GM21528 (cell line): ENCODE measurements around the gene DUOXA2.
"Not testable (repeated sequence)": the region's sequence is repeated elsewhere in the genome, so short reads cannot be mapped to it uniquely, and the experiment has no call there.

Experiments used
- ATAC-seq: cut with Tn5 transposase; IDR thresholded peaks from one replicate; pipeline ENCODE4 v1.9.1; 2021; ENCODE audit warnings: mild to moderate bottlenecking, moderate library complexity; ENCODE audit not compliant: unreplicated experiment, low FRiP score

Gene DUOXA2

DNA sequence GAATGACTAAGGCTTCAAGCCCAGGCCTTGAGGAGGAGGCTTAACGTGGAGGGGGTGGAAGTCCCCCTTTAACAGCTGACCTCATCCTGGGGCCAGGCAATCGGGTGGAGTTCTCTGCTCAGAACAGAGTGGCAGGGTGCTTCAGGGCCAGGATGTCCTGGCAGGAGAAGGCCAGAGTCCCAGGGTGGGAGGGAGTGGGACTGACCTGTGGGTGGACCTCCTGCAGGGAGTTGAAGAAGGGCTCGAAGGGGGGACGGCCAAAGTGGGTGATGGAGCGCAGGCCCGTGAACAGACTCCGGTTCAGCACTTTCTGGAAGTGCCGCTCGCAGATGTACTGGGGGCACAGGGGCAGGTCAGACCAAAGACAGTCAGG, 19.8 kb upstream of the DUOXA2 start:
- ATAC-seq = no peak

DNA sequence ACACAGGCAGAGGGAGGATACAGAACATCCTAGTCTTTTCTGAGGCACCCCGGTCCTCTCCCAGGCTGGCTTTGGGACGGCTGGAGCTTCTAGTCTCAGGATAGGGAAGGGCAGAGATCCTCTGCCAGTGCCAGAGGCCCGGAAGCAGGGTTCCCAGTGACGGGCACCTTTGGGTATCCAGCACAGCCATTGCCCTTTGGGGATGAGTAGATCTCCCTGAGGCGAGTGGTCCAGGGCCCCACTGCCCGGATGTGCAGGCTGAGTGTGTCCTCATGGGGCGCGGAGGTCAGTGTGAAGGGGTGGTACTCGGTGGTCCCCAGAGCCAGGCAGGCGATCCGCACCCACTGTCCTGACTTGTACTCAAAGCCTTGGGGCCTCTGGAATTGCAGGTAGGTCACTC, 18.5 kb upstream of the DUOXA2 start:
- ATAC-seq = no peak

DNA sequence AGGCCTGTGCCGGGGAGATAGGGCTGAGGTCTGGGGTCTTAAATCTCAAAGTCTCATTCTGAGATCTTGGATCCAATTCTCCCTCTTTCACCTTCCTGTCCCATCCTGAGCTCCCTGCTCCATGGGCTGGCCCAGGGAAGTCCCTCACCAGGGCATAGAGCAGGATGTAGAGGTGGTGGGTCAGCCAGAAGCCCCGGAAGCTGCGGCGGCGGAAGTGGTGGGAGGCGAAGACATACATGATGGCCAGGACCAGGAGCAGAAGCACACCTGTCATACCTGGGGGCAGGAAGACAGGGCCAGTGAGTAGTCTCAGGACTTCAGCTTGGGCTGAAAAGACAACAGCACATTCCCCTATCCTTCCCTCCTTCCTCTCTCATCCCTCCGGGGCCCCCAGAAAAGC, 16.7 kb upstream of the DUOXA2 start:
- ATAC-seq = no peak

DNA sequence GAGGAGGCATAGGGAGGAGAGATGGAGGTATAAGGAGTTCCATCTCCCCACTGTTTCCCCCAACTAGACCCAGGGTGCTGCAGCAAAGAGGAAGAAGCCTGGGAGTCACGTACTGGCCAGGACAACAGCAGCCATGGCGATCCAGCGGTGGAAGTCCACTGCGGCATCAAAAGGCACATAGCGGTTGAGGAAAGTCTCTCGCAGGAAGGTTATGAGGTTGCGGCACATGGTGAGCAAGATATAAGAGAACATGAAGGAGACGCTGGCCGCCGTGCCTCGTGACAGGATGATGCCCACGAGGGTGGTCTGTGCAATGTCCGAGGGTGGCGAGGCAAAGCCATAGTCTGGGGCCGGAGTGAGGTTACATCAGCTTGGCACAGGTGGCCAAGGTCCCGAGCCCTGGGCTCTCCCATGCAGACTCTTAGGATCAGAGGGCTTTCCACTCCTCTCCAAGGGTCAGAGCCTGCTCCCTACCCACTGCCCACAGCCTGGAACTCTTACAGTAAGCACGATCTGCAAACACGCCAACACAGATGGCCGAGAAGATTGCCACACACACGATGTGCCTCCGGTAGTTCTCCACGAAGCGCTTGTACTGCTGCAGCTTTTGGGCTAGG, 14.5 kb upstream of the DUOXA2 start:
- ATAC-seq = no peak

DNA sequence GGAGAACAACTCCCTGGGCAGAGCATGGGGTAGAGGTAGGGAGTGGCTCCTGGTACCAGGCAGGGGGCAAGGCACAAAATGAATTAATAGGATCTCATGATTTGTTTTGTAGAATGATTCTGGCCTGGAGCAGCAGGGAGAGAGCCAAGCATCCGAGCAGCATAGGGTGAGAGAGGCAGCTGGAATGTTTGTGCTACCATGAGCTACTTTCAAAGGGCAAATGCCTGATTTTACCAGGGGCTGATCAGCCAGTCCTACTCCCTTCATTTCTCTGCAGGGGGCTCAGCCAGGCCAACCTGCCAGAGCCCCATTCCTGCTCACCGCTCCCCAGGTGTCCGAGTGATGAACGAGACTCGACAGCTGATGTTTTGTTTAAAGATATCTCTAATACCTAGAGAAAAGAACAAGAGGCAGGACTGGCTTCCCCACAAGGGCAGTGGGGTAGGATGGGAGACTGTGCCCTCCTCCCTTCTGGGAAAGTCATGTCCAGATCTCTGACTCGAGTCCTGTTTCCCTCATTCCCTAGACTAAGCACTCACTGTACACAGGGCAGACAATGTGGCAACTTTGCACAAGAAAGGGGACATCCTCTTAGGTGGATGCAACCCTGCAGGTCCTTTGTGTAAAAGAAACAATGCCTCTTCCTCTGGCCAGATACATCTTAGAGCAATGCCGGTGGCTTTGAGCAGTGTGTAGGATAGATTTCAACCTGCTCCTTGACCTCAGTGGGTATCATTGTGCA, 13.1 kb upstream of the DUOXA2 start:
- no peak for ATAC-seq

DNA sequence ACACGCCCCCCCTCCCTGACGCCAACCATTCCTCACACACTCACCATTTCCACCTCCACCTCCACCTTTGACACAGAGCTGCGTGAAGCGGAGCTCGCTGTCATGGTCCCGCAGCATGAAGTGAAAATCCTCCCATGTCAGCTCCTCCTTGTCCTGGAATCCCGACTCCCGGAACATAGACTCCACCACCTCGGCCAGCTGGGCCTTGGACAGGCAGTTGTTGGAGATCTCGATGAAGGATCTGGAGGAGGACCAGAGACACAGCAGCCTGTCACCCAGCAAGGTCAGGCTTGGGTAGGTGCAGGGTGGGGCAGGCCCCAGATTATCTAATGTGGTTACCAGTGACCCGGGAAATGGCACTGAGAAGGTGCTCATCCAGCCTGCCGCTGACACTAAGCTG, 12.4 kb upstream of the DUOXA2 start:
- ATAC-seq = no peak

DNA sequence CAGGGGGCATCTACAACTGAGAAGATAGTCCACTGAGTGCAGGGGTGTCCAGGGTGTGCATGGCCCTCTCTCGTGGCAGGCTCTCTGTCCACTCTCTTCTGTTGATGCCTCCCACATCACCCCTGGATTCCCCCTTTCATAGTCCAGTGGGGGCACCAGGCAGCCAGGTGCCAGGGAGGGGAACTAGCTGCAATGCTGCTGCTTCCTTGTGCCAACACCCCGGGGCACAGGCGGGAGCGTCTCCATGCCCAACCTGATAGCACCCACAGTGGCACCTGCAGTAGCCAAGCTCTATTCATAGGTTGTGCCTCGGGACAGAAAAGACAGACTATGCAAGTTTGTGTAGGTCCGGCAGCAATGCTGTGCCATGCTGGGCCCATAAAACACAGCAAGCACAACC, 11.9 kb upstream of the DUOXA2 start:
- no peak for ATAC-seq

DNA sequence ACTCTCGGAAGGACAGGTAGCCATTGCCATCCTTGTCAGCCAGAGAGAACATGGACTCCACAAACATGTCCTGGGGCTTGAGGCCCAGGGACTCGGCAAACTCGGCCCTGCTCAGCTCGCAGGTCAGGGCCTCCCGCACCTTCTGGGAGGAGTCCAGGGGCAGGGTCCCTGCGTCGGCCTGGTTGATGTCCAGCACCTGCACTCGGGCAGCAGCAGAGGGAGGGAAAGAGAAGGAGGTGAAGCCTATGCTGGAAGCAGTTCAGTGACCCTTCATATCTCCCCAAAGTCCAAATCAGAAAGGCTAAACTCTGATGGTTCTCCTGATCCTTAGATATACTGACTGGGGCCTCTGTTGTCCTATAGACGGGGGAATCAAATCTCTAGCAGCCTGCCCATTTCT, 10.0 kb upstream of the DUOXA2 start:
- ATAC-seq = not testable (repeated sequence)

DNA sequence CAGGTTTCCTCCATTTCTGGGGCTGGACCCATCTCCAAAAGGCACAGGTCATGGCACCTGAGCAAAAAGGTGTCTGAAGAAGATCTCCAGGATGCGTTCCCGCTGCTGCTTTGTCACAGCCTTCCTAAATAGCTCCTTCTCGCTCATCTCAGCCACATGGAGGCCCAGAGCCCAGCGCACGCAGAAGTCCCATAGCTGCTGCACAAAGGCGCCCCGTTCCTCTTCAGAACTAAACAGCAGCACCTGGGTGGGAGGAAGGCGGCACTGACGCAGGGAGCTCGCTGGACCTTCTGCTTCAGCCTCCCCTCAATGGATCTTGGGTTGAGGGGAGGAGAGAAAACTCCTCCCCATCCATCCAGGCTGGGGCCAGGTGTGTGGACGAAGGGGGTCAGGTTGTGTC, 8.5 kb upstream of the DUOXA2 start:
- ATAC-seq = no peak

DNA sequence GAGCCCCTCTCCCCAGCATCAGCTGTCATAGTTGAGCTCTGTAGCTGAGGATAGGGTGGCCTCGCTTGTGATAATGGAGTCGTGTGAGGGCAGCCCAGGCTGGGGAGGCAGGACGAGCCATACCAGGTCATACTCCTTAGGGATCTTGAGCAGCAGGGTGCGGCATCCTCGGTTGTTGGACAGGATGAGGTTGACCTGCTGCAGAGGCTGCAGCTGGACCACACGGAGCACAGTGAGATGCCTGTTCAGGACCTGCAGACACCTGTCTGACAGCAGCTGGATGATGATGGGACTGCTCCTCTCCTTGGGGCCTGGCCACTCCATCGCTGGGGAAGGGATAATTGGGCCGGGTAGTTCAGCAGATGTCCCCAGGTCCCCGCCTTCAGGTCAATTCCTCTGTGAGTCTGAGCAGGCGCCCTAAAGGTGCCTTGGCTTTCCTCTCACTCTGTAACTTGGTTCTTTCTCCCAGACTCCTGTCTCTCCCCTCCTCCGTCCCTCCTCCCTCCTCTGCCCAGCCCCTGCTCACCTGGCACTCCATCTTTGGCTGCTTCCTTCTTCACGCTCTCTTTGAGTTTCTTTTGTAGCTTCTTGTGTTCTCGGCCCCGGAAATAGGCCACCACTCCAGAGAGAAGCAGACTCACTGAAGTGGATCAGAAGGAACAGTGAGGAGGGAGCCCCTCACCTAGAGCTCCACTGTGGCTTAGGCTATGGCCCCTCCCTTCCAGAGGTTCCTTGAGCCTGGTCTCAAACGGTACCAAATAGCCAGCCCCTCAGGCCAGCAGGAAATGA, 7.9 kb upstream of the DUOXA2 start:
- ATAC-seq = no peak

DNA sequence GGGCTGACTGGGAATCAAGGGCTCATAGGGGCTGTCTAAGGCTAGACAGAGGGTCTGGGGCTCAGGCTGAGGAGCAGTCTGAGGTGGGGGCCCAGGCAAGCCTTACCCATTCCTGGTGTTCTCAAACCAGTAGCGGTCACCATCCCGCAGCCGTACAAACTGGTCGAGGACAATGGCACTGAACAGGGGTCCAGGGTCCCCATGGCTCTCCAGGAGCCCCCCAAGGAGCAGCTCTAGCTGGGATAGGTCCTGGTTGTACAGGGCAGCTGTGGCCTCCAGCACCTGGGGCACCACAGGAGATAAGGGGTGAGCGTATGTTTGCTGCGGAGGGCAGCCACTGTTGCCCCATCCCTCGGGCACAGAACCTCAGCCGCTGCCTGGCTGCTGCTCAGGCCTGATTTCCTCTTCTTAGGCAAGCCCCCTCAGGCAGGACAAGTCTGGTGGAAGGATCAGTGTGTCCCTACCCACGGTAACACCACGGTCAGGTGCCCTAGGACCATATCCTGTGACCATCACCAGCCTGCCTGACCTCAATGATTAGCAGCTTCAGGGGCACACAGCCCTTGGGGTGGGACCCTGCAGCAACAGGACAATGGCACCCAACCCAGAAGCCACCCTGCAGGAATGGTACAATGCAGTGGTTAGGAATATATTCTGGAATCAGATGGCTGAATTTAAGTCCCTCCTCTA, 6.0 kb upstream of the DUOXA2 start:
- no peak for ATAC-seq

DNA sequence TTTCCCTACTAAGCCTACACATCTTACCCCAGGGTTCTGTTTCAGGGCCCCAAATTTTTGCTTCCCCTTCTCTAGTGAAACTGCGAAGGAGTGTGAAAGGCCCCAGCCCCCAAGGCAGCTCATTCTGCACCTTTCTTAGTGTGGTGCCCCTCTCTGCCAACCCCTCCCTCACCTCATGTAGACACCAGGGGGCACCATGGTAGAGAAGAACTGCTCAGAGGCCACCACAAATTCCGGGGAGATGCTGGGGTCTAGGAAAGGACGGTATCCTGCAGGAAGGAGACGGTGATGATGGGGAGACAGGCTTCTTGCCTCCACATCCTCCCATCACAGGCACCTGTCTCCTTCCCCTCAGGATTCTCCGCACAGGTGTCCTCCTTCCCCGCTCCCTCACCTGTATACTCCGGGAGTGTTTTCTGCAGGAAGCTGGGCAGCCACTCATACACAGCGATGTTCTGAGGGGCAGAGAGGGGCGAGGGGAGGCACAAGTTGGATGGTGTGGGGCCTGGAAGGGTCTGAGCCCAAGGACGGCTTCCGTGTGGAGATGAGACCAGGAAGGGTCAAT, 3.8 kb upstream of the DUOXA2 start:
- ATAC-seq = no peak

DNA sequence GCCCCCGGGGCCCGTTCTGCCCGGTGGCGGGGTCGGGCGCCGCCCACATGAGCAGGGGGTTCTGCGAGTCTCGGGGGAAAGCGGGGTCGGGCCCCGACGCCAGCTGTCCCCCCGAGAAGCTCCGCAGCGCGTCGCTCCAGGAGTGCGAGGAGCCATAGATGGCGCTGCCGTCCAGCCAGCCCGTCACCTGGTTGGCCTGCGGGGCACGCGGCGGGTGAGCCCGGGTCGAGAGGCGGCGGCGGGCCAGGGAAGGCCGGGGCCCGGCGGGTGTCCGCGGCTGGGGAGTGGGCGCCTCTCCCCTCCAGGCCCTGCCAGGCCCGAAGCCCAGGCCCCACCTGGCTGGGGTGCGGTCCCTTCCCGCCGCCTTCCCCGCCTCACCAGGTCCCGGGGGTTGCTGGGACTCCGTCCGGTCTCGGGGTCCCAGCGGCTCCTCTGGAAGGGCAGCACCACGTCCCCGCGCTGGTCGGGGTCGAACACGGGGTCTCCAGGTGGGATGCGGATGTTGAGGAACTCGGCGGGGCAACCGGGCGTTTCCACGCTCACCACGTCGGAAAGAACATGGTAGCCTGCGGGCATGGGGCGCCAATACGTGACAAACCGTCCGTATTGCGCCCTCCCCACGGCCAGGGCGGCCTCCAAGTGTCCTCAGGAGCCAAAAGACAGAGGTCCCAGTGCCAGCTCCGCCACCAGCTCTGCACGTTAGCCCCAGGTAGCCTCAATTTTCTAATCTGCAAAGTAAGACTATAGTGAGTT, 2.6 kb upstream of the DUOXA2 start:
- no peak for ATAC-seq

DNA sequence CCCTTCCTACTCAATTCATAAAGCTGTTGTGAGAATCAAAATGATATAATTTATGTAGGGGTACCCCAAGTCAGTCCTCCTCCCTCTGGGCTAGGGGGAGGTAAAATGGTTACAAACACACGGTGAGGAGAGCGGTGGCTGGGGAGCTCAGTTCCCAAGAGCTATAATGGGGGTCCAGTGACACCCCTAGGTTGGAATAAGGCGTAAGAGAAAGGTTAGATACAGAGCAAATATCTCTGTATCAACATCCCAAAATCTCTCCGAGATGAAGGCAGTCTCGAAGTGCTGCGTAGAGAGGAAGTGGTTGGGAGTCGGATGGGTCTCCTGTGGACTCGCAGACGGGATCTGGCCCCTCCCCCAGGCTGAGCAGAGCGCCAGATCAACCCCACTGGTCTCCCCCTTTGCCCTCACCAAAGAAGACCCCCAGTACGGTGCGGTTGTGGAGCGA, 2.0 kb upstream of the DUOXA2 start:
- no peak for ATAC-seq

DNA sequence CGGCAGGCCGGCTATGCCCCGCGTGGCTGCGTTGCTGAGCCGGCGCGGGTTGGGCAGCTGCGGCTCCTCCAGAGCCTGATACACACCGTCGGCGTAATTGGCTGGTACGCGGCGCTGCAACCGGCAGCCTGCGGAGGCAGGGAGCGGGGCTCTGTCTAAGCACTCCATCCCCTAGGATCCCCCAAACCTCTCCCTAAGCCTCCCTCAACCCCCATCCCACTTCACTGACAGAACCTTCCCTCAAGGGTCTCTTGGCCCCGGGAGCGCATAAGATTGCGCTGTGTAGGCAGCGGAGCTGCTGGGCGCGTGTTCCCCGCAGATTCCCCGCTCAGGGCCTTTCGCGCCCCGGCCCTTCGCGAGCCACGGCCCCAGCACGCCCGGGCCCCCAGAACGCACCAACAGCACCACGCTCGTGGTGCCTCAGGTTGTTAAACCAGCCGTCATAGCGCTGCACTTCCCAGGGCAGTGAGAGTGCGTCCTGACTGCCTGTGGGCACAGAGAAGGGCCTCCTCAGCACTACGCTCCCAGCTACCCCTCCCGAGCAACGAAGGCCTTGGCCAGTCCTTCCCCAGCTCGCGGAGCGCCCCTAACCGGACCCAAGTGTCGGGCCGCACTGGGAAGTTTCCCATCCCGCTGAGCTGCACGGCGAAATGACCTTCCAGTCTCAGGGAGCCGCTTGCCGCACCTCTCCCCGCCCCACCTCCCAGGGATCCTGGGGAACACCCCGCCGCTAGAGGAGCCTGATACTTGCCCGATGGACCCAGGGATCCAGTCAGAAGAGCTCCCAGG, 1.3 kb upstream of the DUOXA2 start:
- ATAC-seq = no peak

DNA sequence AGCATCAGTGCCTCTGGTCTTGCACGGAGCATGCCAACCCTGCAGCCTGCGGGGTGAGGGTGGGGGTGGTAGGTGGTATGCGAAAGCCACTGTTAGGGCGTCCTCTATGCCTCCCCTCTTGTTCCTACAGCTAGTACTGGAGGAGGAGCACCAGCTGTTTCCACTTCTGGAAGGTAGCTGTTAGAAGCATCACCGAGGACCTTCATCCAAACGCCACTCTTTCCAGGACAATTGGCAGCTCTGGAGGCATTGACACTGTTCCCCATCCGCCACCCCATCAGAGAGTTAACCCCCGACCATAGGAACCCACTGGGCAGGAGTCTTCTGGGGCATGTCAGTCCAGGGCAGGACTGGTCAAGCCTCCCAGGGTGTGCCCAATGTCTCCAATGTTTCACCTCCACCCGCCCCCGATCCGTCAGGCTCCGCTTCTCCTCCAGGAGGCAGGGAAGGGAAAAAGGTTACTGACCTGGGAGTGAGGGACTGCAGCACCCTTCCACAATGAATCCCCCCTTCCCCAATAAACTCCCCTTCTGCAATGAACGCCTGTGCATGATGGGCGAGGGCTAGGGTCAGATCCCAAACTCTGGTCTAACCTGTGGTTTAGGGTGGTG, 641 bp upstream of the DUOXA2 start:
- ATAC-seq = no peak

DNA sequence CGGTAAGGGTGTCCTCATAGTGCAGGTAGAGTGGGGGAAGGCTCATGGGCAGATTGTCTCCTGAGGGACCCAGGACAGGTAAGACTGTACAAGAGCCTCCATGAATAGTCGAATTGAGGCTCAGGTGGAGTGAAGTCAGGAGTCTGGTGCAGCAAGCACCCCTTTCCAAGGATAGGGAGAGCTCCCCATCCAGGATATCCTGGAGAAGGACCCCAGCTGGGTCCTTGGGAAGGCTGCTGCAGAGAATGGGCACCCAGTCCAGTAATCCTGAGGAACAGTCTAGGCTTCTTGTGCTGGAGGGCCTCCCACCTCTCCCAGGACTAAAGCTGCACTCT, 592 bp downstream of the DUOXA2 start:
- no peak for ATAC-seq

DNA sequence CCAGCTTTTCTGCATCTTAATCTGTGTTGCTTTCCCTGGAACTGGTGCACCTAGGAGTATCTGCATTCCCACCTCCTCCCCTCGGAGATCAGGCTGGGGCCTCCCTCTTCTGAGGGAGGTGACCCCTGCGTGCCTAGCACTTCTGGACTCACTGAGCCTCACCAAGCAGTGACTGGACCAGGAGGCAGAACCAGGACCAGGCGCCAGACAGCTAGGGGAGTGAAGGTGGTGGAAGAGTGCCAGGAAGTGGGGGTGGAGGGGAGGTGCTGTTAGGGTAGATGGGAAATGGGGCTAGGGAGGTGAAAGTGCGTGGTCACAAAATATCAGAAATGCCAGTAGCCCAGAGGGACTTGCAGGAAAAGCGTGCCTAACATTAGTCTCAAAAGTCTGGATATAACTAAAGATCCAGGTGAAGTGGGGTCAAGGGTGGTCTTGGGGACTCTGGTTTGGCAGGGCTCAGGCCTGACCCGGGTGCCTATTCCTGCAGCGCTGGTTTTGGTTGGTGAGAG, 1.2 kb downstream of the DUOXA2 start:
- no peak for ATAC-seq

DNA sequence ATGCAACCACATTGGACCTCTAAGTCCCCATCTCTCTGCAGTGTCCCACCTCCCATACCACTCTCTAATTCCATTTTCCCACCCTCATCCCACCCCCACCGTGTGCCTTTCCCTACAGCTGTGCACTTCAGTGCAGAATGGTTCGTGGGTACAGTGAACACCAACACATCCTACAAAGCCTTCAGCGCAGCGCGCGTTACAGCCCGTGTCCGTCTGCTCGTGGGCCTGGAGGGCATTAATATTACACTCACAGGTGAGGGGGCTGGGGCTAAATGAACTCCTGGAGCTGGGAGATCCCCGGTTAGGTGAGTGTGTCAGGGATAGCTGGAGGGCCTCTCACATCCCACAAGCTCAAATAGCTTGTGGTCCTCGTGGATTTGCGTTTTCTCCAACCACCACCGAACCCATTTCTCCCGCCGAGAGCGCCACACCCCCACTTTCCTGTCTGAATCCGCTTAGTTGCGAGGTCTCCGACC, 1.9 kb downstream of the DUOXA2 start:
- ATAC-seq = no peak
